ENCODE data around the gene CCDC158.

Gene CCDC158

GRCh38 chr4:76380561-76380960, 40.4 kb downstream of the CCDC158 start:
- H3K4ac ChIP-seq (ENCODE audit: low read length): no peak overlapping the region
- no peak overlapping the region for H2BK15ac ChIP-seq (ENCODE audit: low read length)
- no peak overlapping the region for H2BK5ac ChIP-seq (ENCODE audit: low read length)
- no peak for DNase-seq (ENCODE audit: low spot score)
- no peak overlapping the region for H3K18ac ChIP-seq (ENCODE audit: low read length)
- no peak overlapping the region for H2AFZ ChIP-seq (ENCODE audit: low read length)
- no peak overlapping the region for H3K4me2 ChIP-seq (ENCODE audit: insufficient read depth, low read length, poor library complexity, severe bottlenecking)
- no peak overlapping the region for H3K4me3 ChIP-seq (ENCODE audit: low read length in 2 of 2)
- no peak overlapping the region for H3K27ac ChIP-seq (replicated peaks; ENCODE audit: low read length)
- H3K36me3 ChIP-seq (replicated peaks in 1 of 2; ENCODE audit: control insufficient read depth in 2 of 2, insufficient read depth in 2 of 2, low read length in 2 of 2): no peaks in the 10 kb centered on the region
- no peak overlapping the region for H2BK120ac ChIP-seq (ENCODE audit: low read depth, low read length)
- no peak overlapping the region for H3K23ac ChIP-seq (ENCODE audit: low read depth, low read length, poor library complexity)
- no peaks in the 10 kb centered on the region for H3K79me1 ChIP-seq (ENCODE audit: low read depth, low read length)
- peaks cover 0 to 7% (median 0%) of the 10 kb centered on the region in 3 experiments for H3K27me3 ChIP-seq (ENCODE audit: control insufficient read depth in 3 of 3, insufficient read depth in 3 of 3, low read depth in 1 of 3, low read length in 3 of 3)
- H3K14ac ChIP-seq (ENCODE audit: low read length): no peak overlapping the region
- H3K9me3 ChIP-seq (replicated peaks in 1 of 2; ENCODE audit: control insufficient read depth in 2 of 2, insufficient read depth in 1 of 2, low read depth in 1 of 2, low read length in 2 of 2): peaks cover 2 to 10% of the 10 kb centered on the region in 2 donors
- no peak overlapping the region for H2BK12ac ChIP-seq (ENCODE audit: low read length)
- no peak overlapping the region for H4K91ac ChIP-seq (ENCODE audit: low read depth, low read length, poor library complexity)
- H2AK5ac ChIP-seq (ENCODE audit: low read depth, low read length): no peak overlapping the region
- H3K9ac ChIP-seq (ENCODE audit: low read depth, low read length, poor library complexity): no peak overlapping the region
- H3K4me1 ChIP-seq (ENCODE audit: control insufficient read depth in 2 of 2, insufficient read depth in 1 of 2, low read depth in 1 of 2, low read length in 2 of 2): peaks cover 3 to 7% of the 10 kb centered on the region in 2 donors
- no peak overlapping the region for H4K8ac ChIP-seq (ENCODE audit: low read depth, low read length)
- WGBS, 2 donors (ENCODE audit: extremely low coverage in 2 of 2, insufficient read length in 2 of 2, insufficient replicate concordance in 1 of 2): no CpG with 5 or more reads among the region's 6 CpGs

- peak; percentile 32 for DNase-seq (ENCODE audit: low spot score)
- no peak overlapping the region for H3K4me2 ChIP-seq (ENCODE audit: insufficient read depth, low read length, poor library complexity, severe bottlenecking)
- no peak overlapping the region for H2BK12ac ChIP-seq (ENCODE audit: low read length)
- no peak overlapping the region for H2BK5ac ChIP-seq (ENCODE audit: low read length)
- H3K4ac ChIP-seq (ENCODE audit: low read length): no peak overlapping the region
- peaks cover 0 to 9% (median 0%) of the 10 kb centered on the region in 3 experiments for H3K27me3 ChIP-seq (ENCODE audit: control insufficient read depth in 3 of 3, insufficient read depth in 3 of 3, low read depth in 1 of 3, low read length in 3 of 3)
- peaks cover 2 to 10% of the 10 kb centered on the region in 2 donors for H3K9me3 ChIP-seq (replicated peaks in 1 of 2; ENCODE audit: control insufficient read depth in 2 of 2, insufficient read depth in 1 of 2, low read depth in 1 of 2, low read length in 2 of 2)
- H3K4me1 ChIP-seq (ENCODE audit: control insufficient read depth in 2 of 2, insufficient read depth in 1 of 2, low read depth in 1 of 2, low read length in 2 of 2): peaks cover 3 to 7% of the 10 kb centered on the region in 2 donors
- H4K8ac ChIP-seq (ENCODE audit: low read depth, low read length): no peak overlapping the region
- no peak overlapping the region for H3K4me3 ChIP-seq (ENCODE audit: low read length in 2 of 2)
- no peak overlapping the region for H3K23ac ChIP-seq (ENCODE audit: low read depth, low read length, poor library complexity)
- no peak overlapping the region for H2BK120ac ChIP-seq (ENCODE audit: low read depth, low read length)
- no peaks in the 10 kb centered on the region for H3K36me3 ChIP-seq (replicated peaks in 1 of 2; ENCODE audit: control insufficient read depth in 2 of 2, insufficient read depth in 2 of 2, low read length in 2 of 2)
- no CpG with 5 or more reads among the region's 5 CpGs for WGBS, 2 donors (ENCODE audit: extremely low coverage in 2 of 2, insufficient read length in 2 of 2, insufficient replicate concordance in 1 of 2)
- H3K18ac ChIP-seq (ENCODE audit: low read length): no peak overlapping the region
- H3K79me1 ChIP-seq (ENCODE audit: low read depth, low read length): no peaks in the 10 kb centered on the region
- H4K91ac ChIP-seq (ENCODE audit: low read depth, low read length, poor library complexity): no peak overlapping the region
- no peak overlapping the region for H2AFZ ChIP-seq (ENCODE audit: low read length)
- H3K27ac ChIP-seq (replicated peaks; ENCODE audit: low read length): no peak overlapping the region
- H3K14ac ChIP-seq (ENCODE audit: low read length): no peak overlapping the region
- H2BK15ac ChIP-seq (ENCODE audit: low read length): no peak overlapping the region
- no peak overlapping the region for H2AK5ac ChIP-seq (ENCODE audit: low read depth, low read length)
- no peak overlapping the region for H3K9ac ChIP-seq (ENCODE audit: low read depth, low read length, poor library complexity)
Measured at GRCh38 chr4:76377911-76378310, 43.0 kb downstream of the CCDC158 start.

- peak; percentile 5 for DNase-seq (ENCODE audit: low spot score)
- no peaks in the 10 kb centered on the region for H3K79me1 ChIP-seq (ENCODE audit: low read depth, low read length)
- no peak overlapping the region for H3K4me3 ChIP-seq (ENCODE audit: low read length in 2 of 2)
- H3K18ac ChIP-seq (ENCODE audit: low read length): no peak overlapping the region
- H4K8ac ChIP-seq (ENCODE audit: low read depth, low read length): no peak overlapping the region
- no peak overlapping the region for H3K23ac ChIP-seq (ENCODE audit: low read depth, low read length, poor library complexity)
- peaks cover 2 to 10% of the 10 kb centered on the region in 2 donors for H3K9me3 ChIP-seq (replicated peaks in 1 of 2; ENCODE audit: control insufficient read depth in 2 of 2, insufficient read depth in 1 of 2, low read depth in 1 of 2, low read length in 2 of 2)
- H2AFZ ChIP-seq (ENCODE audit: low read length): no peak overlapping the region
- H2BK120ac ChIP-seq (ENCODE audit: low read depth, low read length): no peak overlapping the region
- no peak overlapping the region for H3K9ac ChIP-seq (ENCODE audit: low read depth, low read length, poor library complexity)
- no CpG with 5 or more reads among the region's 4 CpGs for WGBS, 2 donors (ENCODE audit: extremely low coverage in 2 of 2, insufficient read length in 2 of 2, insufficient replicate concordance in 1 of 2)
- H3K36me3 ChIP-seq (replicated peaks in 1 of 2; ENCODE audit: control insufficient read depth in 2 of 2, insufficient read depth in 2 of 2, low read length in 2 of 2): no peaks in the 10 kb centered on the region
- no peak overlapping the region for H3K4me2 ChIP-seq (ENCODE audit: insufficient read depth, low read length, poor library complexity, severe bottlenecking)
- no peak overlapping the region for H2BK12ac ChIP-seq (ENCODE audit: low read length)
- H4K91ac ChIP-seq (ENCODE audit: low read depth, low read length, poor library complexity): no peak overlapping the region
- H3K4ac ChIP-seq (ENCODE audit: low read length): no peak overlapping the region
- H2BK15ac ChIP-seq (ENCODE audit: low read length): no peak overlapping the region
- no peak overlapping the region for H3K14ac ChIP-seq (ENCODE audit: low read length)
- peaks cover 3 to 7% of the 10 kb centered on the region in 2 donors for H3K4me1 ChIP-seq (ENCODE audit: control insufficient read depth in 2 of 2, insufficient read depth in 1 of 2, low read depth in 1 of 2, low read length in 2 of 2)
- no peak overlapping the region for H2BK5ac ChIP-seq (ENCODE audit: low read length)
- no peak overlapping the region for H3K27ac ChIP-seq (replicated peaks; ENCODE audit: low read length)
- no peak overlapping the region for H2AK5ac ChIP-seq (ENCODE audit: low read depth, low read length)
- peaks cover 0 to 9% (median 0%) of the 10 kb centered on the region in 3 experiments for H3K27me3 ChIP-seq (ENCODE audit: control insufficient read depth in 3 of 3, insufficient read depth in 3 of 3, low read depth in 1 of 3, low read length in 3 of 3)
Measured at GRCh38 chr4:76377481-76377901, 43.5 kb downstream of the CCDC158 start.

- Histone ChIP-seq H3K4me3 (ENCODE audit: low read length in 2 of 2) (no peak overlapping the region), H3K9me3 (replicated peaks in 1 of 2; ENCODE audit: control insufficient read depth in 2 of 2, insufficient read depth in 1 of 2, low read depth in 1 of 2, low read length in 2 of 2) (peaks cover 2 to 10% of the 10 kb centered on the region in 2 donors), H3K4ac (ENCODE audit: low read length) (no peak overlapping the region), H3K4me1 (ENCODE audit: control insufficient read depth in 2 of 2, insufficient read depth in 1 of 2, low read depth in 1 of 2, low read length in 2 of 2) (peaks cover 3 to 7% of the 10 kb centered on the region in 2 donors), H3K18ac (ENCODE audit: low read length) (no peak overlapping the region), H2BK15ac (ENCODE audit: low read length) (no peak overlapping the region), H3K14ac (ENCODE audit: low read length) (no peak overlapping the region), H3K36me3 (replicated peaks in 1 of 2; ENCODE audit: control insufficient read depth in 2 of 2, insufficient read depth in 2 of 2, low read length in 2 of 2) (no peaks in the 10 kb centered on the region), H4K91ac (ENCODE audit: low read depth, low read length, poor library complexity) (no peak overlapping the region), H3K79me1 (ENCODE audit: low read depth, low read length) (no peaks in the 10 kb centered on the region), H2BK12ac (ENCODE audit: low read length) (no peak overlapping the region), H3K4me2 (ENCODE audit: insufficient read depth, low read length, poor library complexity, severe bottlenecking) (no peak overlapping the region), H2BK5ac (ENCODE audit: low read length) (no peak overlapping the region), H4K8ac (ENCODE audit: low read depth, low read length) (no peak overlapping the region), H2AK5ac (ENCODE audit: low read depth, low read length) (no peak overlapping the region), H3K9ac (ENCODE audit: low read depth, low read length, poor library complexity) (no peak overlapping the region), H2AFZ (ENCODE audit: low read length) (no peak overlapping the region), H3K27me3 (ENCODE audit: control insufficient read depth in 3 of 3, insufficient read depth in 3 of 3, low read depth in 1 of 3, low read length in 3 of 3) (peaks cover 0 to 9% (median 0%) of the 10 kb centered on the region in 3 experiments), H2BK120ac (ENCODE audit: low read depth, low read length) (no peak overlapping the region), H3K23ac (ENCODE audit: low read depth, low read length, poor library complexity) (no peak overlapping the region), H3K27ac (replicated peaks; ENCODE audit: low read length) (no peak overlapping the region)
- DNase-seq (ENCODE audit: low spot score): no peak
- WGBS, 2 donors (ENCODE audit: extremely low coverage in 2 of 2, insufficient read length in 2 of 2, insufficient replicate concordance in 1 of 2): no CpG with 5 or more reads among the region's 1 CpG
Measured at GRCh38 chr4:76376534-76376933, 44.4 kb downstream of the CCDC158 start.
